SK-N-SH treated with all-trans-retinoic acid at 6 μM for 48 hours (cell line): ENCODE results near the gene RAPGEF5.

Source experiments
- ARNTL ChIP-seq: fragments of 450-650 bp; formaldehyde crosslinking; IDR thresholded peaks from 2 replicates; pipeline ENCODE4 v1.5.0; 2020; ENCODE audit warnings: low read depth, mild to moderate bottlenecking, moderate library complexity, borderline replicate concordance
- CSDC2 ChIP-seq: fragments of 250-450 bp; sonication (Bioruptor Pico); IDR thresholded peaks from 2 replicates; pipeline ENCODE4 v1.5.0; 2020; ENCODE audit warnings: mild to moderate bottlenecking, moderate library complexity
- GLIS3 ChIP-seq: fragments of 250-450 bp; sonication (Bioruptor Pico); IDR thresholded peaks from 2 replicates; pipeline ENCODE4 v1.5.0; 2020; ENCODE audit warnings: mild to moderate bottlenecking, moderate library complexity
- OSR1 ChIP-seq: fragments of 250-450 bp; sonication (Bioruptor Pico); IDR thresholded peaks from 2 replicates; pipeline ENCODE4 v1.8.0; 2022; ENCODE audit warnings: moderate library complexity, mild to moderate bottlenecking, inconsistent platforms
- RARB ChIP-seq: fragments of 250-450 bp; sonication (Bioruptor Pico); IDR thresholded peaks from 2 replicates; pipeline ENCODE4 v1.8.0; 2021; ENCODE audit warnings: mild to moderate bottlenecking, moderate library complexity
- SNAI2 ChIP-seq: fragments of 250-450 bp; sonication (Bioruptor Pico); IDR thresholded peaks from 2 replicates; pipeline ENCODE4 v1.5.0; 2020; ENCODE audit warnings: mild to moderate bottlenecking, moderate library complexity
- TOX ChIP-seq: fragments of 250-450 bp; sonication (Bioruptor Pico); IDR thresholded peaks from 2 replicates; pipeline ENCODE4 v1.8.0; 2021; ENCODE audit warnings: mild to moderate bottlenecking, moderate library complexity, borderline replicate concordance
- ZFP3 ChIP-seq: fragments of 250-450 bp; sonication (Bioruptor Pico); IDR thresholded peaks from 2 replicates; pipeline ENCODE4 v1.5.0; 2020; ENCODE audit warnings: mild to moderate bottlenecking, moderate library complexity
- ZFP30 ChIP-seq: fragments of 450-650 bp; formaldehyde crosslinking; IDR thresholded peaks from 2 replicates; pipeline ENCODE4 v1.5.0; 2022; ENCODE audit warnings: mild to moderate bottlenecking, moderate library complexity
- ZNF565 ChIP-seq: fragments of 450-650 bp; formaldehyde crosslinking; conservative IDR thresholded peaks from 2 replicates; pipeline ENCODE4 v1.5.0; 2020; ENCODE audit warnings: low read depth, mild to moderate bottlenecking, moderate library complexity
- ZNF8 ChIP-seq: fragments of 450-650 bp; formaldehyde crosslinking; IDR thresholded peaks from 2 replicates; pipeline ENCODE4 v1.5.0; 2020; ENCODE audit warnings: mild to moderate bottlenecking, moderate library complexity
- TF ChIP-seq, protein P1 (sequence below): fragments of 250-450 bp; sonication (Bioruptor Pico); IDR thresholded peaks from 2 replicates; pipeline ENCODE4 v1.5.1; 2020; ENCODE audit warnings: low read depth, mild to moderate bottlenecking, moderate library complexity
- TF ChIP-seq, protein P2 (sequence below): fragments of 250-450 bp; sonication (Bioruptor Pico); IDR thresholded peaks from 2 replicates; pipeline ENCODE4 v1.5.0; 2020; ENCODE audit warnings: mild to moderate bottlenecking, moderate library complexity
- TF ChIP-seq, protein P3 (sequence below): fragments of 250-450 bp; sonication (Bioruptor Pico); IDR thresholded peaks from 2 replicates; pipeline ENCODE4 v1.8.0; 2020; ENCODE audit warnings: mild to moderate bottlenecking, moderate library complexity, borderline replicate concordance

DNA sequence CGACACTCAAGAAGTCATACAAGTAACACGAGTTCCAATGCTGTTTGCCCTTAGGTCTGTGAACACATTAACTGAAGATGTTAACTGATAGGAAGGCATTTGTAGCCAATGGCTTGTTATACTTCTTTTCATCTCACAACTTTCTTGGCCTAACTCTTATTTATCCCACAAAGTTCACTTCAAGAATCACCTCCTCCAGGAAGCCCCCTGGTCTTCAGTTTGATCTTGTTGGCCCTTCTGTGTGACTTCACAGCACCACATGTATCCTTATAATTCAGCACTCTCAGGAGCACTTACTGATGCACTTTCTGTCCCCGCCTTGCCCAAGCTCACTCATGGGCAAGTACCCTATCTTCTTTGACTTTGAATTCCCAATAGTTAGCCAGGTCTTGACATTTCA is 159.6 kb downstream of the RAPGEF5 start:
- TF ChIP-seq, protein P1, sequence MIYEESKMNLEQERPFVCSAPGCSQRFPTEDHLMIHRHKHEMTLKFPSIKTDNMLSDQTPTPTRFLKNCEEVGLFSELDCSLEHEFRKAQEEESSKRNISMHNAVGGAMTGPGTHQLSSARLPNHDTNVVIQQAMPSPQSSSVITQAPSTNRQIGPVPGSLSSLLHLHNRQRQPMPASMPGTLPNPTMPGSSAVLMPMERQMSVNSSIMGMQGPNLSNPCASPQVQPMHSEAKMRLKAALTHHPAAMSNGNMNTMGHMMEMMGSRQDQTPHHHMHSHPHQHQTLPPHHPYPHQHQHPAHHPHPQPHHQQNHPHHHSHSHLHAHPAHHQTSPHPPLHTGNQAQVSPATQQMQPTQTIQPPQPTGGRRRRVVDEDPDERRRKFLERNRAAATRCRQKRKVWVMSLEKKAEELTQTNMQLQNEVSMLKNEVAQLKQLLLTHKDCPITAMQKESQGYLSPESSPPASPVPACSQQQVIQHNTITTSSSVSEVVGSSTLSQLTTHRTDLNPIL (CRISPR knock-in tag) = no peak
- TF ChIP-seq, protein P2, sequence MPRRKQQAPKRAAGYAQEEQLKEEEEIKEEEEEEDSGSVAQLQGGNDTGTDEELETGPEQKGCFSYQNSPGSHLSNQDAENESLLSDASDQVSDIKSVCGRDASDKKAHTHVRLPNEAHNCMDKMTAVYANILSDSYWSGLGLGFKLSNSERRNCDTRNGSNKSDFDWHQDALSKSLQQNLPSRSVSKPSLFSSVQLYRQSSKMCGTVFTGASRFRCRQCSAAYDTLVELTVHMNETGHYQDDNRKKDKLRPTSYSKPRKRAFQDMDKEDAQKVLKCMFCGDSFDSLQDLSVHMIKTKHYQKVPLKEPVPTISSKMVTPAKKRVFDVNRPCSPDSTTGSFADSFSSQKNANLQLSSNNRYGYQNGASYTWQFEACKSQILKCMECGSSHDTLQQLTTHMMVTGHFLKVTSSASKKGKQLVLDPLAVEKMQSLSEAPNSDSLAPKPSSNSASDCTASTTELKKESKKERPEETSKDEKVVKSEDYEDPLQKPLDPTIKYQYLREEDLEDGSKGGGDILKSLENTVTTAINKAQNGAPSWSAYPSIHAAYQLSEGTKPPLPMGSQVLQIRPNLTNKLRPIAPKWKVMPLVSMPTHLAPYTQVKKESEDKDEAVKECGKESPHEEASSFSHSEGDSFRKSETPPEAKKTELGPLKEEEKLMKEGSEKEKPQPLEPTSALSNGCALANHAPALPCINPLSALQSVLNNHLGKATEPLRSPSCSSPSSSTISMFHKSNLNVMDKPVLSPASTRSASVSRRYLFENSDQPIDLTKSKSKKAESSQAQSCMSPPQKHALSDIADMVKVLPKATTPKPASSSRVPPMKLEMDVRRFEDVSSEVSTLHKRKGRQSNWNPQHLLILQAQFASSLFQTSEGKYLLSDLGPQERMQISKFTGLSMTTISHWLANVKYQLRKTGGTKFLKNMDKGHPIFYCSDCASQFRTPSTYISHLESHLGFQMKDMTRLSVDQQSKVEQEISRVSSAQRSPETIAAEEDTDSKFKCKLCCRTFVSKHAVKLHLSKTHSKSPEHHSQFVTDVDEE (CRISPR knock-in tag) = no peak
- TF ChIP-seq TOX (CRISPR knock-in tag) (no peak), ZFP3 (CRISPR knock-in tag) (peak; percentile 77; the same call in 1 of the 2 replicates), ZNF8 (CRISPR knock-in tag) (no peak), ARNTL (CRISPR knock-in tag) (no peak), RARB (no peak), ZFP30 (CRISPR knock-in tag) (no peak), CSDC2 (CRISPR knock-in tag) (no peak), OSR1 (CRISPR knock-in tag) (no peak), ZNF565 (no peak), GLIS3 (CRISPR knock-in tag) (no peak), SNAI2 (CRISPR knock-in tag) (no peak)
- TF ChIP-seq, protein P3, sequence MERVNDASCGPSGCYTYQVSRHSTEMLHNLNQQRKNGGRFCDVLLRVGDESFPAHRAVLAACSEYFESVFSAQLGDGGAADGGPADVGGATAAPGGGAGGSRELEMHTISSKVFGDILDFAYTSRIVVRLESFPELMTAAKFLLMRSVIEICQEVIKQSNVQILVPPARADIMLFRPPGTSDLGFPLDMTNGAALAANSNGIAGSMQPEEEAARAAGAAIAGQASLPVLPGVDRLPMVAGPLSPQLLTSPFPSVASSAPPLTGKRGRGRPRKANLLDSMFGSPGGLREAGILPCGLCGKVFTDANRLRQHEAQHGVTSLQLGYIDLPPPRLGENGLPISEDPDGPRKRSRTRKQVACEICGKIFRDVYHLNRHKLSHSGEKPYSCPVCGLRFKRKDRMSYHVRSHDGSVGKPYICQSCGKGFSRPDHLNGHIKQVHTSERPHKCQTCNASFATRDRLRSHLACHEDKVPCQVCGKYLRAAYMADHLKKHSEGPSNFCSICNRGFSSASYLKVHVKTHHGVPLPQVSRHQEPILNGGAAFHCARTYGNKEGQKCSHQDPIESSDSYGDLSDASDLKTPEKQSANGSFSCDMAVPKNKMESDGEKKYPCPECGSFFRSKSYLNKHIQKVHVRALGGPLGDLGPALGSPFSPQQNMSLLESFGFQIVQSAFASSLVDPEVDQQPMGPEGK (CRISPR knock-in tag) = no peak
